ENCODE results near the gene ENTPD5.

DNA sequence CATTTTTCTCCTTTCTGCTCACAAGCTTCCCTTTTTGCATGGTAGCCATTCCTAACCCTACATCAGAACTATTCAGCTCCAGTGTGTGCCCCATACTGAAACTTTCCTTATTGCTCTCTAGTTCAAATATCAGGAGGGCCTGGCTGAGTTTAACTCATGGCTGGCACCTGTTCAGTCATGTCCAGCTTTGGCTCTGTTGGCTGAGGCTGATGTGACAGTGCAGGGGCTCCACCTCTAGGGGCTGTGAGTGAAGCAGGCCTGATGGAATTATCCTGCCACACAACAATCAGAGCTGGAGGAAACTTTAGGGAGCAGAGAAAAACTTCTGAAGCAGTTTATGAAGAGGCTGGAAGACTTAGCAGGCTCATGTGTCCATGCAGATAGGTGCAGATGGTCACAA is 60.5 kb downstream of the ENTPD5 start:
- no peak for TF ChIP-seq POLR2AphosphoS5 (IDR thresholded peaks at IDR 0.05)
- TF ChIP-seq, protein P1, sequence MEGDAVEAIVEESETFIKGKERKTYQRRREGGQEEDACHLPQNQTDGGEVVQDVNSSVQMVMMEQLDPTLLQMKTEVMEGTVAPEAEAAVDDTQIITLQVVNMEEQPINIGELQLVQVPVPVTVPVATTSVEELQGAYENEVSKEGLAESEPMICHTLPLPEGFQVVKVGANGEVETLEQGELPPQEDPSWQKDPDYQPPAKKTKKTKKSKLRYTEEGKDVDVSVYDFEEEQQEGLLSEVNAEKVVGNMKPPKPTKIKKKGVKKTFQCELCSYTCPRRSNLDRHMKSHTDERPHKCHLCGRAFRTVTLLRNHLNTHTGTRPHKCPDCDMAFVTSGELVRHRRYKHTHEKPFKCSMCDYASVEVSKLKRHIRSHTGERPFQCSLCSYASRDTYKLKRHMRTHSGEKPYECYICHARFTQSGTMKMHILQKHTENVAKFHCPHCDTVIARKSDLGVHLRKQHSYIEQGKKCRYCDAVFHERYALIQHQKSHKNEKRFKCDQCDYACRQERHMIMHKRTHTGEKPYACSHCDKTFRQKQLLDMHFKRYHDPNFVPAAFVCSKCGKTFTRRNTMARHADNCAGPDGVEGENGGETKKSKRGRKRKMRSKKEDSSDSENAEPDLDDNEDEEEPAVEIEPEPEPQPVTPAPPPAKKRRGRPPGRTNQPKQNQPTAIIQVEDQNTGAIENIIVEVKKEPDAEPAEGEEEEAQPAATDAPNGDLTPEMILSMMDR (IDR thresholded peaks at IDR 0.05): no peak
- TF ChIP-seq POLR2A (IDR thresholded peaks at IDR 0.05): no peak
- no peak for TF ChIP-seq EP300 (IDR thresholded peaks at IDR 0.05)

All from stomach (tissue), 4 donors.